Esophagus muscularis mucosa (tissue), 4 donors: ENCODE results near the gene TSPAN5. TPM values are rescaled to one million over a fixed set of nuclear protein-coding genes. Genes with fewer than 3 reads are reported as not detected.

Source experiments
- DNase-seq: peaks from one replicate; pipeline ENCODE4 v3.0.0-alpha.2; 2017; ENCODE audit errors: extremely low spot score
- H3K27ac ChIP-seq, 4 donors: fragments of 200-600 bp; sonication (generic); replicated peaks in 1 of 4; 1 replicate in 3 of 4; 2 replicates in 1 of 4; pipeline ENCODE4 v1.5.1; 2016 to 2019; ENCODE audit warnings: mild to moderate bottlenecking in 1 of 4
- H3K27me3 ChIP-seq, 4 donors: fragments of 200-600 bp; sonication (generic); one replicate each; pipeline versions ENCODE4 v1.5.1 to v1.6.0; 2016 to 2019
- H3K36me3 ChIP-seq, 4 donors: fragments of 200-600 bp; sonication (generic); one replicate each; pipeline ENCODE4 v1.5.1; 2016 to 2019
- H3K4me1 ChIP-seq, 4 donors: fragments of 200-600 bp; sonication (generic); one replicate each; pipeline ENCODE4 v1.5.1; 2016 to 2019
- H3K4me3 ChIP-seq, 4 donors: fragments of 200-600 bp; sonication (generic); 1 replicate in 2 of 4; 2 replicates in 2 of 4; pipeline ENCODE4 v1.5.1; 2016 to 2019; ENCODE audit warnings: mild to moderate bottlenecking in 4 of 4, moderate library complexity in 1 of 4
- H3K9me3 ChIP-seq, 4 donors: fragments of 200-600 bp; sonication (generic); 1 replicate in 3 of 4; 2 replicates in 1 of 4; pipeline ENCODE4 v1.5.1; 2016 to 2019
- EP300 ChIP-seq: sonication (generic); formaldehyde crosslinking; IDR thresholded peaks from one replicate; pipeline ENCODE4 v1.6.1; 2017; ENCODE audit warnings: antibody characterized with exemption
- POLR2A ChIP-seq: fragments of 450-650 bp; IDR thresholded peaks from one replicate; pipeline ENCODE4 v1.6.1; 2017; ENCODE audit warnings: antibody characterized with exemption, moderate library complexity, mild to moderate bottlenecking, low read depth
- POLR2AphosphoS5 ChIP-seq, 2 donors: sonication (generic); formaldehyde crosslinking; IDR thresholded peaks; one replicate each; pipeline ENCODE4 v1.6.1; 2017; ENCODE audit warnings: antibody characterized with exemption in 2 of 2
- WGBS: methylation state at CpG from one replicate; pipeline ENCODE4 v1.1.5; 2018; 5-methylcytosine and 5-hydroxymethylcytosine counted together
- intact Hi-C: fragments of 100-400 bp; cut with DNase I; formaldehyde crosslinking; loops from one replicate; pipeline ENCODE4 v1.15.1; 2023
- total RNA-seq, 4 donors: library from RNA; depleted of rRNA; stranded (reverse); fragments of >200 nt; gene quantifications; one replicate each; pipeline versions ENCODE4 v1.1.0 to v1.2.1, GENCODE V29; 2016
- TF ChIP-seq, protein P1 (sequence below), 3 experiments: fragments of 200-600 bp in 2 of 3; fragments of 450-650 bp in 1 of 3; sonication (generic) in 2 of 3; IDR thresholded peaks; one replicate each; pipeline ENCODE4 v1.5.1; 2017 to 2019; ENCODE audit warnings: antibody characterized with exemption in 3 of 3, mild to moderate bottlenecking in 2 of 3, moderate library complexity in 1 of 3

Gene TSPAN5
- total RNA-seq, 4 donors from 2014 or later = 9.1 to 16.8 (median 13.3) TPM

DNA sequence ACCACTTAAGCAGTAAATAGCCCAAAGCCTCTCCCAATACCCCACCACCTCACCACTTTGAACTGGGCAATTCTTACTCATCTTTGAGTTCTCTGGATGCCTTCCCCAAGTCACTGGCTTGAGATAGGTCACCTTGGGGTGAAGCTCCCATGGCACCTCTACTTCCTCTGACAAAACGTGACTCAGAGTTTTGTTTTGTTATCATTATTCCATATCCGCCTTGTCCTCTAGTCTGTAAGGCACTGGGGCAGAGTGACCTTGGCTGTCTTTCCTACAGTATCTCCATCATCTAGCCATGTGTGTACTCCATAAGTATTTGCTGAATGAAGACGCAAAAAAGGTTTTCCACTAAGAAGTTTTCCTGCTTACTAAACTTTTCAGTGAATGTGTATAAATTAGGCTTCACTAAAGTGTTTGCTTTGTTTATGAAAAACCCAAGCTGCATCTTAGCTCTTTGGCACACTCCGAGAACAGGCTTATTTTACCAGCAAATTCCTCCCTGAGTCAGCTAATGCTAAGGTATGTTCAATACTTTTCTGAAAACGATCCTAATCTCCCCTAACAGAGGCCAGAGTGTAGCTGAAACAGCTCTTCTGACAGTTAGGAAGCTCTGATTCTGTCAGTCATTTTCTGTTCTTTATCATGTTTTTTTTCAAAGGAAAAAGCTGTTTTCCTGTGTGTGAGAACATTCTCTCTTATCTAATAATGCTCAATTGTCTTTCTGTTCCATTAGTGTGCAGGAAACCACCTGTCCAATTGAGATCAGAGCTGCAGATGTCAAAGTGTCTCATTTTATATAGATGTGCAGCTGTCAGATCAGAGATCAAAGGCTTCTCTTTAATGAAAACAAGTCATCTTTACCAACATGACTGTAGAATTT is 30.2 kb upstream of the TSPAN5 start:
- peaks cover 0 to 3% (median 0%) of the 10 kb centered on the region in 4 donors for H3K27me3 ChIP-seq
- H3K4me1 ChIP-seq = no peaks in the 10 kb centered on the region
- H3K4me3 ChIP-seq = no peak overlapping the region
- intact Hi-C loops = no loop called here
- peak; percentile 84 for DNase-seq
- TF ChIP-seq POLR2A (no peak), EP300 (no peak), POLR2AphosphoS5 (IDR thresholded peaks at IDR 0.05) (no peak)
- TF ChIP-seq, protein P1, sequence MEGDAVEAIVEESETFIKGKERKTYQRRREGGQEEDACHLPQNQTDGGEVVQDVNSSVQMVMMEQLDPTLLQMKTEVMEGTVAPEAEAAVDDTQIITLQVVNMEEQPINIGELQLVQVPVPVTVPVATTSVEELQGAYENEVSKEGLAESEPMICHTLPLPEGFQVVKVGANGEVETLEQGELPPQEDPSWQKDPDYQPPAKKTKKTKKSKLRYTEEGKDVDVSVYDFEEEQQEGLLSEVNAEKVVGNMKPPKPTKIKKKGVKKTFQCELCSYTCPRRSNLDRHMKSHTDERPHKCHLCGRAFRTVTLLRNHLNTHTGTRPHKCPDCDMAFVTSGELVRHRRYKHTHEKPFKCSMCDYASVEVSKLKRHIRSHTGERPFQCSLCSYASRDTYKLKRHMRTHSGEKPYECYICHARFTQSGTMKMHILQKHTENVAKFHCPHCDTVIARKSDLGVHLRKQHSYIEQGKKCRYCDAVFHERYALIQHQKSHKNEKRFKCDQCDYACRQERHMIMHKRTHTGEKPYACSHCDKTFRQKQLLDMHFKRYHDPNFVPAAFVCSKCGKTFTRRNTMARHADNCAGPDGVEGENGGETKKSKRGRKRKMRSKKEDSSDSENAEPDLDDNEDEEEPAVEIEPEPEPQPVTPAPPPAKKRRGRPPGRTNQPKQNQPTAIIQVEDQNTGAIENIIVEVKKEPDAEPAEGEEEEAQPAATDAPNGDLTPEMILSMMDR (IDR thresholded peaks at IDR 0.05) = no peak
- no peaks in the 10 kb centered on the region for H3K9me3 ChIP-seq
- no peaks in the 10 kb centered on the region for H3K36me3 ChIP-seq
- WGBS = 40% methylated on average over 5 of the region's 5 CpGs
- no peak overlapping the region for H3K27ac ChIP-seq

DNA sequence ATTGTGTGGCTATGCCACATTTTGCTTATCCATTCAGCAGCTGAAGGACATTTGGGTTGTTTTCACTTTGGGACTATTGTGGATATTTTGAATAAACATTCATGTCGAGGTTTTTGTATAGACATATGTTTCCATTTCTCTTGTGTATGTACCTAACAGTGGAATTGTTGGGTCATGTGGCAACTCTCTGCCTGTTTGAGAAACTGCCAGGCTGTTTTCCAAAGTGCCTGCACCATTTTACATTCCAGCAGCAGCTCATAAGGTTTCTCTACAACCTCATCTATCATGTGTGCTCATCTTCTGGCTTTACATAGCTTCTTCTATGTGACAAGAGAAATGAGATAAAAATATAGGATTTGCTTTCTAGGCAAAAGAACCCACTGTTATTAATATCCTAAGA is 29.5 kb upstream of the TSPAN5 start:
- 63% methylated on average over 1 of the region's 1 CpG for WGBS
- H3K27me3 ChIP-seq = peaks cover 0 to 3% (median 0%) of the 10 kb centered on the region in 4 donors
- H3K36me3 ChIP-seq = no peaks in the 10 kb centered on the region
- H3K9me3 ChIP-seq = no peaks in the 10 kb centered on the region
- DNase-seq = peak; percentile 12
- H3K4me3 ChIP-seq = no peak overlapping the region
- TF ChIP-seq EP300 (no peak), POLR2AphosphoS5 (IDR thresholded peaks at IDR 0.05) (no peak), POLR2A (no peak)
- TF ChIP-seq, protein P1 (IDR thresholded peaks at IDR 0.05) = no peak
- intact Hi-C loops = no loop called here
- H3K27ac ChIP-seq = no peak overlapping the region
- H3K4me1 ChIP-seq = no peaks in the 10 kb centered on the region

DNA sequence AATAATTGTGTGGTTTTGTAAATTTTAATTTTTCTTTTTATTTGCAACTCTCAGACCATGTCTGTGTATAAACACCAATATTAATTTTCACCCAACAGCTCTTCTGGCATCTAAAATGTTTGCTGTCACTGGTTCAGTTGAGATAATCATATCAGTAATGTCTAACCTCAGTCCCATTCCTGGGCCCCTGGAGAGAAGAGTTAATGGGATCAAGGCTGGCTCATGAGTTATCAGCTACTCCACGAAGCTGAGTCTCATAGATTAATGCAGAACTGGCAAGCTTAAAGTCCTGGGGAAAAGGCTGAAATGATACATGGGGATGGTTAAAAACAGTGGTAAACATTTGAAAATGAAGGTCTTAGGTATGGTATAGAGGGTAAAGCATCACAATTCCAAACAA is 28.4 kb upstream of the TSPAN5 start:
- H3K4me3 ChIP-seq = no peak overlapping the region
- DNase-seq = peak; percentile 4
- TF ChIP-seq POLR2A (no peak), POLR2AphosphoS5 (IDR thresholded peaks at IDR 0.05) (no peak), EP300 (no peak)
- TF ChIP-seq, protein P1 (IDR thresholded peaks at IDR 0.05) = no peak
- peaks cover 0 to 3% (median 0%) of the 10 kb centered on the region in 4 donors for H3K27me3 ChIP-seq
- 73% methylated on average over 1 of the region's 1 CpG for WGBS
- intact Hi-C loops = no loop called here
- H3K4me1 ChIP-seq = no peaks in the 10 kb centered on the region
- no peaks in the 10 kb centered on the region for H3K9me3 ChIP-seq
- H3K36me3 ChIP-seq = no peaks in the 10 kb centered on the region
- no peak overlapping the region for H3K27ac ChIP-seq

DNA sequence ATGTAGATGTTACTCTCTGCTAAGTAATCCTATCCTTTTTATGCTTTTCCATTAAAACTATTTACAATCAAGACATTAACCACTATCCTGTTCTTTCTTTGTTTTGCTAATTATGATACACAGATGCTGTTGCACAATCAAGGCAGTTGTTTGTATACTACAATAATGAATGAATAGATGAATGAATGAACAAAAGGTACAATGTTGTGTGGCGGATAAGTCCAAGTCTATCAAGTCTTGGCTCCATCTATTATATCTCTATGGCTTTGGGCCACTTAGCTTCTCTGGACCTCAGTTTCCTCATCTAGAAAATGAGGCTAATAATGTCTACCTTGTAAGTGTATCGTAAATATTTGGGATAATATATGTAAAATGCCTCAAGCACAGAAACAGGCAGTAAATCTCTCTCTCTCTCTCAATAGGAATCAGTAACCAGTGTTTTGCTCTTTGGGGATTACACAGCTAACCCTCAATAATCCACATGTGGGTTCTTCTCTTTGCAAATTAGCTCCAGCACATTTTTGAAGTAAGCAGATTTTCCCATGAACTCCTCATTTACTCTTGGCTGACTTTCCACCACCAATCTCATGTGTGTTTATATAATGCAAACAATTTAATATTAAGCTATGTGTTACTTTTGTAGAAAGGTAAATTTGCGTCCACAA is 27.8 kb upstream of the TSPAN5 start:
- H3K9me3 ChIP-seq = no peaks in the 10 kb centered on the region
- no peaks in the 10 kb centered on the region for H3K36me3 ChIP-seq
- peaks cover 0 to 3% (median 0%) of the 10 kb centered on the region in 4 donors for H3K27me3 ChIP-seq
- no peak for TF ChIP-seq POLR2A
- TF ChIP-seq, protein P1 (IDR thresholded peaks at IDR 0.05) = no peak
- no peak for TF ChIP-seq EP300
- TF ChIP-seq POLR2AphosphoS5 (IDR thresholded peaks at IDR 0.05) = no peak
- no peak overlapping the region for H3K4me3 ChIP-seq
- WGBS = 87% methylated on average over 3 of the region's 3 CpGs
- H3K27ac ChIP-seq = no peak overlapping the region
- no peaks in the 10 kb centered on the region for H3K4me1 ChIP-seq
- DNase-seq = no peak
- intact Hi-C loops = no loop called here
